Stimulated activated memory B cell treated with anti-CD40 and anti-IgM and Interleukin-4, amounts not matched to agents 10 μg/mL and 1 μg/mL and 100 μg/mL, for 72 hours (primary cell): ENCODE data around the gene KRTAP24-1.

ENCODE experiments used
- ATAC-seq: fragments of 150-1000 bp; cut with Tn5 transposase; 2 replicates; pipeline ENCODE4 v1.10.0; 2021
- H3K27ac Mint-ChIP-seq: one replicate; pipeline ENCODE4 v1.8.0; 2022; ENCODE audit warnings: mild to moderate bottlenecking, mixed read lengths
- H3K27me3 Mint-ChIP-seq: one replicate; pipeline ENCODE4 v1.8.0; 2022; ENCODE audit warnings: mixed read lengths
- H3K36me3 Mint-ChIP-seq: one replicate; pipeline ENCODE4 v1.8.0; 2022; ENCODE audit warnings: mixed read lengths
- H3K4me1 Mint-ChIP-seq: one replicate; pipeline ENCODE4 v1.8.0; 2022; ENCODE audit warnings: mixed read lengths
- H3K4me3 Mint-ChIP-seq: one replicate; pipeline ENCODE4 v1.8.0; 2022; ENCODE audit warnings: mild to moderate bottlenecking, moderate library complexity, mixed read lengths
- H3K9me3 Mint-ChIP-seq: one replicate; pipeline ENCODE4 v1.8.0; 2022; ENCODE audit warnings: mixed read lengths

The KRTAP24-1 gene

GRCh38 chr21:30282850-30283249 lies at the start of gene KRTAP24-1:
TSS of gene KRTAP24-1 (minus strand) at chr21:30282950. CDS start at chr21:30282932, 18 bp downstream.
- Mint-ChIP-seq H3K4me1 (no peaks in the 10 kb centered on the region), H3K9me3 (peaks cover 2% of the 10 kb centered on the region), H3K36me3 (no peaks in the 10 kb centered on the region), H3K4me3 (no peak within 1 kb of the TSS), H3K27ac (no peak within 1 kb of the TSS), H3K27me3 (no peaks in the 10 kb centered on the region)
- no peak for ATAC-seq

GRCh38 chr21:30329203-30329875 lies 46.6 kb upstream of the KRTAP24-1 start:
- Mint-ChIP-seq H3K27me3 (no peaks in the 10 kb centered on the region), H3K36me3 (no peaks in the 10 kb centered on the region), H3K4me1 (no peaks in the 10 kb centered on the region), H3K9me3 (peaks cover 5% of the 10 kb centered on the region), H3K4me3 (no peak overlapping the region), H3K27ac (no peak overlapping the region)
- no peak for ATAC-seq

- no peak for ATAC-seq
- peaks cover 6% of the 10 kb centered on the region for H3K9me3 Mint-ChIP-seq
- H3K27me3 Mint-ChIP-seq, result no peaks in the 10 kb centered on the region
- H3K4me1 Mint-ChIP-seq, result no peaks in the 10 kb centered on the region
- no peaks in the 10 kb centered on the region for H3K36me3 Mint-ChIP-seq
- H3K27ac Mint-ChIP-seq, result no peak overlapping the region
- no peak overlapping the region for H3K4me3 Mint-ChIP-seq
Observed at GRCh38 chr21:30326390-30326789, 43.6 kb upstream of the KRTAP24-1 start.

- Mint-ChIP-seq H3K36me3 (no peaks in the 10 kb centered on the region), H3K4me3 (no peak within 1 kb of the TSS), H3K4me1 (no peaks in the 10 kb centered on the region), H3K27me3 (no peaks in the 10 kb centered on the region), H3K9me3 (peaks cover 6% of the 10 kb centered on the region), H3K27ac (no peak within 1 kb of the TSS)
- no peak for ATAC-seq
Observed at GRCh38 chr21:30320215-30320614, 37.5 kb upstream of the KRTAP24-1 start, which contains the start of gene KRTAP26-1. TSS of gene KRTAP26-1 (minus strand) at chr21:30320315. CDS start at chr21:30320035, 280 bp downstream.

- Mint-ChIP-seq H3K36me3 (no peaks in the 10 kb centered on the region), H3K4me3 (no peak overlapping the region), H3K27ac (no peak overlapping the region), H3K9me3 (peaks cover 2% of the 10 kb centered on the region), H3K27me3 (no peaks in the 10 kb centered on the region), H3K4me1 (no peaks in the 10 kb centered on the region)
- ATAC-seq, result no peak
Observed at GRCh38 chr21:30315701-30316100, 33.0 kb upstream of the KRTAP24-1 start.

GRCh38 chr21:30306884-30307283 lies 24.1 kb upstream of the KRTAP24-1 start:
- Mint-ChIP-seq H3K27ac (no peak overlapping the region), H3K4me3 (no peak overlapping the region), H3K36me3 (no peaks in the 10 kb centered on the region), H3K9me3 (peaks cover 3% of the 10 kb centered on the region), H3K27me3 (no peaks in the 10 kb centered on the region), H3K4me1 (no peaks in the 10 kb centered on the region)
- ATAC-seq, result no peak

GRCh38 chr21:30305136-30305535 lies 22.4 kb upstream of the KRTAP24-1 start:
- H3K9me3 Mint-ChIP-seq, result peaks cover 7% of the 10 kb centered on the region
- H3K4me1 Mint-ChIP-seq, result no peaks in the 10 kb centered on the region
- no peak for ATAC-seq
- no peaks in the 10 kb centered on the region for H3K27me3 Mint-ChIP-seq
- no peak overlapping the region for H3K27ac Mint-ChIP-seq
- no peak overlapping the region for H3K4me3 Mint-ChIP-seq
- no peaks in the 10 kb centered on the region for H3K36me3 Mint-ChIP-seq

GRCh38 chr21:30289215-30289614 lies 6.5 kb upstream of the KRTAP24-1 start, which contains the start of gene KRTAP25-1:
TSS of gene KRTAP25-1 (minus strand) at chr21:30289514. CDS start at chr21:30289490, 24 bp downstream.
- H3K27ac Mint-ChIP-seq, result no peak within 1 kb of the TSS
- H3K36me3 Mint-ChIP-seq, result no peaks in the 10 kb centered on the region
- H3K4me3 Mint-ChIP-seq, result no peak within 1 kb of the TSS
- no peak for ATAC-seq
- H3K4me1 Mint-ChIP-seq, result no peaks in the 10 kb centered on the region
- no peaks in the 10 kb centered on the region for H3K27me3 Mint-ChIP-seq
- peaks cover 5% of the 10 kb centered on the region for H3K9me3 Mint-ChIP-seq

- no peaks in the 10 kb centered on the region for H3K9me3 Mint-ChIP-seq
- no peak for ATAC-seq
- H3K4me3 Mint-ChIP-seq, result no peak overlapping the region
- no peak overlapping the region for H3K27ac Mint-ChIP-seq
- H3K4me1 Mint-ChIP-seq, result no peaks in the 10 kb centered on the region
- H3K36me3 Mint-ChIP-seq, result no peaks in the 10 kb centered on the region
- H3K27me3 Mint-ChIP-seq, result no peaks in the 10 kb centered on the region
Observed at GRCh38 chr21:30271611-30272010, 11.1 kb downstream of the KRTAP24-1 start.

GRCh38 chr21:30271156-30271555 lies 11.6 kb downstream of the KRTAP24-1 start:
- no peaks in the 10 kb centered on the region for H3K36me3 Mint-ChIP-seq
- no peaks in the 10 kb centered on the region for H3K9me3 Mint-ChIP-seq
- no peak overlapping the region for H3K27ac Mint-ChIP-seq
- no peaks in the 10 kb centered on the region for H3K27me3 Mint-ChIP-seq
- no peak for ATAC-seq
- no peak overlapping the region for H3K4me3 Mint-ChIP-seq
- no peaks in the 10 kb centered on the region for H3K4me1 Mint-ChIP-seq

- ATAC-seq, result no peak
- Mint-ChIP-seq H3K9me3 (peaks cover 3% of the 10 kb centered on the region), H3K27ac (no peak overlapping the region), H3K4me3 (no peak overlapping the region), H3K27me3 (no peaks in the 10 kb centered on the region), H3K36me3 (no peaks in the 10 kb centered on the region), H3K4me1 (no peaks in the 10 kb centered on the region)
Observed at GRCh38 chr21:30269803-30270530, 12.8 kb downstream of the KRTAP24-1 start.

- no peaks in the 10 kb centered on the region for H3K27me3 Mint-ChIP-seq
- no peaks in the 10 kb centered on the region for H3K36me3 Mint-ChIP-seq
- no peak for ATAC-seq
- H3K27ac Mint-ChIP-seq, result no peak overlapping the region
- peaks cover 3% of the 10 kb centered on the region for H3K9me3 Mint-ChIP-seq
- no peak overlapping the region for H3K4me3 Mint-ChIP-seq
- H3K4me1 Mint-ChIP-seq, result no peaks in the 10 kb centered on the region
Observed at GRCh38 chr21:30268608-30269197, 14.0 kb downstream of the KRTAP24-1 start.

GRCh38 chr21:30257773-30258172 lies 25.0 kb downstream of the KRTAP24-1 start:
- no peaks in the 10 kb centered on the region for H3K4me1 Mint-ChIP-seq
- H3K27me3 Mint-ChIP-seq, result no peaks in the 10 kb centered on the region
- no peaks in the 10 kb centered on the region for H3K9me3 Mint-ChIP-seq
- ATAC-seq, result no peak
- no peak overlapping the region for H3K4me3 Mint-ChIP-seq
- H3K36me3 Mint-ChIP-seq, result no peaks in the 10 kb centered on the region
- no peak overlapping the region for H3K27ac Mint-ChIP-seq

GRCh38 chr21:30256100-30256499 lies 26.6 kb downstream of the KRTAP24-1 start:
- Mint-ChIP-seq H3K27me3 (no peaks in the 10 kb centered on the region), H3K36me3 (no peaks in the 10 kb centered on the region), H3K9me3 (no peaks in the 10 kb centered on the region), H3K27ac (no peak overlapping the region), H3K4me1 (no peaks in the 10 kb centered on the region), H3K4me3 (no peak overlapping the region)
- ATAC-seq, result no peak

- Mint-ChIP-seq H3K27ac (no peak overlapping the region), H3K4me1 (no peaks in the 10 kb centered on the region), H3K36me3 (no peaks in the 10 kb centered on the region), H3K4me3 (no peak overlapping the region), H3K27me3 (no peaks in the 10 kb centered on the region), H3K9me3 (no peaks in the 10 kb centered on the region)
- ATAC-seq, result no peak
Observed at GRCh38 chr21:30255679-30256078, 27.1 kb downstream of the KRTAP24-1 start.
